Chondrocyte (in vitro differentiated cells): Measurements from ENCODE around the gene MARK1. TPM values are rescaled to one million over a fixed set of nuclear protein-coding genes. Genes with fewer than 3 reads are reported as not detected.

Source experiments
- DNase-seq: peaks from one replicate; pipeline ENCODE4 v3.0.0; 2021; ENCODE audit warnings: mixed read lengths, low spot score
- H3K27ac Mint-ChIP-seq: one replicate; pipeline ENCODE4 v1.8.0; 2021; ENCODE audit warnings: mild to moderate bottlenecking, moderate library complexity, mixed read lengths; ENCODE audit not compliant: unreplicated experiment
- H3K27me3 Mint-ChIP-seq: 2 replicates; pipeline ENCODE4 v1.8.0; 2021; ENCODE audit warnings: low read depth, mixed read lengths
- H3K36me3 Mint-ChIP-seq: 2 replicates; pipeline ENCODE4 v1.8.0; 2021; ENCODE audit warnings: low read depth, mixed read lengths
- H3K4me1 Mint-ChIP-seq: 2 replicates; pipeline ENCODE4 v1.8.0; 2021; ENCODE audit warnings: low read depth, mild to moderate bottlenecking, mixed read lengths
- H3K4me3 Mint-ChIP-seq: one replicate; pipeline ENCODE4 v1.8.0; 2021; ENCODE audit warnings: mild to moderate bottlenecking, moderate library complexity, mixed read lengths; ENCODE audit not compliant: unreplicated experiment
- H3K9me3 Mint-ChIP-seq: 2 replicates; pipeline ENCODE4 v1.8.0; 2021; ENCODE audit warnings: low read depth, mixed read lengths
- total RNA-seq: library from RNA; stranded (reverse); gene quantifications from 3 replicates; pipeline ENCODE4 v1.2.1, GENCODE V29; 2021
- TF ChIP-seq, protein P1 (sequence below): fragments of 200-600 bp; sonication (generic); IDR thresholded peaks from 2 replicates; pipeline ENCODE4 v1.5.0; 2021; ENCODE audit warnings: antibody characterized with exemption, mild to moderate bottlenecking, moderate library complexity

The MARK1 gene
- total RNA-seq, 1 donor from 2014 or later = 4.1 TPM

DNA sequence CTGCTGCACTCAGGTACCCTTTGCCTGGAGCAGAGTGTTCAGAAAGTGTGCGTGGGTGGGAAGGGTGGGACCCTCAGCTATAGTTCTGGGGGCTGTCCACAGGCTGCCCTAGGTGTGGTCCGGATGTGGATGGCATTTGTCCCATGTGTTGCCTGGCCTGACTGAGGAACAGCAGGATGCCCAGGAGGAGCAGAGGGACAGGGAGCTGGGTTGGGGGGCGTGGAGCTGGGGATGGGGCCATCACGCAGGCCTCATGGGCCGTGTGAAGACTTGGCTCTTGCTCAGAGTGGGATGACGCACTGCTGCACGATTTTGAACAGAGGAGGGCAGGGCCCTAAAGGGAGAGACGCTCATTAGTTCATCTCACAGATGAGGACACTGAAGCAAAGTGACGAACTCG, 179.2 kb downstream of the MARK1 start:
- TF ChIP-seq, protein P1, sequence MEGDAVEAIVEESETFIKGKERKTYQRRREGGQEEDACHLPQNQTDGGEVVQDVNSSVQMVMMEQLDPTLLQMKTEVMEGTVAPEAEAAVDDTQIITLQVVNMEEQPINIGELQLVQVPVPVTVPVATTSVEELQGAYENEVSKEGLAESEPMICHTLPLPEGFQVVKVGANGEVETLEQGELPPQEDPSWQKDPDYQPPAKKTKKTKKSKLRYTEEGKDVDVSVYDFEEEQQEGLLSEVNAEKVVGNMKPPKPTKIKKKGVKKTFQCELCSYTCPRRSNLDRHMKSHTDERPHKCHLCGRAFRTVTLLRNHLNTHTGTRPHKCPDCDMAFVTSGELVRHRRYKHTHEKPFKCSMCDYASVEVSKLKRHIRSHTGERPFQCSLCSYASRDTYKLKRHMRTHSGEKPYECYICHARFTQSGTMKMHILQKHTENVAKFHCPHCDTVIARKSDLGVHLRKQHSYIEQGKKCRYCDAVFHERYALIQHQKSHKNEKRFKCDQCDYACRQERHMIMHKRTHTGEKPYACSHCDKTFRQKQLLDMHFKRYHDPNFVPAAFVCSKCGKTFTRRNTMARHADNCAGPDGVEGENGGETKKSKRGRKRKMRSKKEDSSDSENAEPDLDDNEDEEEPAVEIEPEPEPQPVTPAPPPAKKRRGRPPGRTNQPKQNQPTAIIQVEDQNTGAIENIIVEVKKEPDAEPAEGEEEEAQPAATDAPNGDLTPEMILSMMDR = no peak

DNA sequence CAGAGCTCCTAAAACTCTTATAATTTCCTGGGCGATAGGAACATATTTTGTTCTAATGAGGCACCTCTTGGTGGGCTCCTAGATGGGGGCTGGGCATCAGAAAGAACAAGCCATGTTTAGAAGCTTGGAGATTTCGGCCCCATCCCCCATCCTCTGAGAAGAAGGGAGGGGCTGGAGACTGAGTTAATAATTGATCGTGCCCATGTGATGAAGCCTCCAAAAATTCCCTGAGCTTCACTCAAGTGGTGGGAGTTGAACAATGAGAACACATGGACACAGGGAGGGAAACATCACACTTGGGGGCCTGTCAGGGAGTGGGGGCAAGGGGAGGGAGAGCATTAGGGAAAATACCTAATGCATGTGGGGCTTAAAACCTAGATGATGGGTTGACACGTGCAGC, 180.3 kb downstream of the MARK1 start:
- no peaks in the 10 kb centered on the region for H3K9me3 Mint-ChIP-seq
- no peaks in the 10 kb centered on the region for H3K27me3 Mint-ChIP-seq
- TF ChIP-seq, protein P1 = no peak

More for the DNA sequence above, 179.2 kb downstream of the MARK1 start:
- Mint-ChIP-seq H3K4me1 (no peaks in the 10 kb centered on the region), H3K27ac (no peak overlapping the region), H3K9me3 (peaks cover 4% of the 10 kb centered on the region), H3K36me3 (peaks cover 2% of the 10 kb centered on the region), H3K4me3 (no peak overlapping the region), H3K27me3 (peaks cover 2% of the 10 kb centered on the region)
- no peak for DNase-seq

DNA sequence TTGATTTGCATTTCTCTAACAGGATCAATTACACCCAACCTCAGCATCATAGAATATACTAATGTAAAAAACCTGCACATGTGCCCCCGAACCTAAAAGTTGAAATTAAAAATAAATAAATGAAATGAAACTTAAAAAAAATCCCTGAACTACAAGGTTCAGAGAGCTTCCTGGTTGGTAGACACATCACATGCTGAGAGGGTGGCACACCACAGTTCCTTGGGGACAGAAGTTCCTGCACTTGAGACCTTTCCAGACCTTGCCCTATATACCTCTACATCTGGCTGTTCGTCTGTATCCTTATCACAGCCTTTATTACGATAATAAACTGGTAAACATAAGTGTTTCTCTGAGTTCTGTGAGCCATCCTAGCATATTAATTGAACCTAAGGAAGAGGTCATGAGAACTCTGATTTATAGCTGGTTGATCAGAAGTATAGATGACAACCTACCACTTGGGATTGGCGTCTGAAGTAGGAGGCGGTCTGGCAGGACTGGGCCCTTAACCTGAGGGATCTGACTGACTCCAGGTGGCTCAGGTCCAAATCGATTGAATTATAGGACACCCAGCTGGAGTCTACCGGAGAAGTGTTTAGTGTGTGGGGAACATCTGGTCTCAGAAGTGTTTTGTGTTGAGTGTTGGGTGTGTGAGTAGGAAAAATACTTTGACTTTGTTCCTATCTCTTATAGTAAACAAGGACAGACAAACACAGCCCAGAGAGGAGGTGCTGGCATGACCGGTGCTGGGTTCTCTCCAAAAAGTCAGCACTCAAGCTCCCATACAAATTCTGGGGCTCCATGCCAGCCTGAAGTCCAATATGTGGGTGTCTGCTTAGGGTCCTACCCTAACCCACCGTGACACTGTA, 181.2 kb downstream of the MARK1 start:
- no peak overlapping the region for H3K4me3 Mint-ChIP-seq
- no peak overlapping the region for H3K27ac Mint-ChIP-seq

More for the DNA sequence above, 180.3 kb downstream of the MARK1 start:
- H3K4me1 Mint-ChIP-seq = no peaks in the 10 kb centered on the region
- no peak for DNase-seq
- H3K4me3 Mint-ChIP-seq = no peak overlapping the region
- no peak overlapping the region for H3K27ac Mint-ChIP-seq
- no peaks in the 10 kb centered on the region for H3K36me3 Mint-ChIP-seq

DNA sequence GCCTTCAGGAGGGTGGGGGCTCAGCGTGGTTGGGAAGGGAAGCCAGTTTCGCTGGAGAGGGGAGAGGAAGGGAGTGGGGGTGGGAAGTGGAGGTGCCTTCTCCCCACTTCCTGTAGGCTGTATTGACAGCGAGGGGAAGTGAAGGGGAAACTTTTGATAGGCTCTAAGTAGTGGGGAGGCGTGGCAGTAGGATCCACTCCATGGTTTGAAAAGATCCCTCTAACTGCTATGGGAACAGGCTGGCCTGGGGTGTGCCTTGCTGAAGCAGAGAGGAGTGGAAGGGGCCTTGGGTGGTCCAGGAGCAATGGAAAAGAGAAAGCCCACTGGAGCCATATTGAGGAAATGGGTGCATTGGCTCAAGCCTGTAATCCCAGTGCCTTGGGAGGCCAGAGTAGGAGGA, 182.4 kb downstream of the MARK1 start:
- Mint-ChIP-seq H3K27me3 (no peaks in the 10 kb centered on the region), H3K9me3 (no peaks in the 10 kb centered on the region), H3K36me3 (no peaks in the 10 kb centered on the region), H3K27ac (no peak overlapping the region), H3K4me1 (no peaks in the 10 kb centered on the region), H3K4me3 (no peak overlapping the region)
- TF ChIP-seq, protein P1 = no peak
- DNase-seq = no peak

More for the DNA sequence above, 181.2 kb downstream of the MARK1 start:
- no peak for DNase-seq
- Mint-ChIP-seq H3K9me3 (no peaks in the 10 kb centered on the region), H3K4me1 (no peaks in the 10 kb centered on the region), H3K27me3 (no peaks in the 10 kb centered on the region), H3K36me3 (no peaks in the 10 kb centered on the region)
- TF ChIP-seq, protein P1 = no peak

DNA sequence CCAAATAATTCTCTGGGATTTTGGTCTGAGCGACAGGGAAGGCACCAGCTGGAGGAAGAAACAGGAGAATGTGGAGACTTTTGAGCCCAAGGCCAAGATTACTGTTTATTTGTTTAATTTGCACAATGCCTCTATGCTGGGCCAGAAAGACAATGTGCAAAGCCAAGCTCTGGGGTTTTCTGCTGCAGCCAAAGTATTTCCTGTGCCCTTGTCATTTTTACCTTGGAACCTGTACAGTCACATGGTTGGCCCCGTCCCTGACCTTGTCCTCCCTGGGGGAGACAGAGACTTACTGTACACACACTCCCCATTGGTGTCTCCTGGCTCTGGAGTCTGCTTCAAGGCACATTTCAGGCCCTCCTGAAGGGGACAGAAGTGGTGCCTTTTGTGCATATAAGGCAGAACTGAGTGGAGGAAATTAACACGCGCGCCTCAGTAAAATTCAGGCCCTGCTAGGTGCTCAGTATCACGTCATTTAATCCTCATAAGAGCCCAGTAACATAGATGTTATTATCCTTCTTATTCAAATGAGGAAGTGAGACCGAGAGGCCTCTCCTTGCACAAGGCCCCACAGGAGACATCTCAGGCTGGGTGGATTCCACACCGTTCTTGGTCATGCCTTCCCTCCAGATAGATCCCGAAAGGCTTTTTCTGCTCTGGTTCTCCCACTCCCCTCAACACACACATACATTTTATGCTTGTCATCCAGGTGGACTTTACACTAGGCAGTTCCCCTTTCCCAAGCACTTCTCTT, 183.3 kb downstream of the MARK1 start:
- Mint-ChIP-seq H3K9me3 (peaks cover 8% of the 10 kb centered on the region), H3K27me3 (no peaks in the 10 kb centered on the region), H3K4me3 (no peak overlapping the region), H3K27ac (no peak overlapping the region), H3K36me3 (no peaks in the 10 kb centered on the region), H3K4me1 (no peaks in the 10 kb centered on the region)
- TF ChIP-seq, protein P1 = no peak
- DNase-seq = no peak
